Esophagus mucosa (tissue), 1 donor: Measurements from ENCODE around the gene SP140. TPM values are rescaled to one million over a fixed set of nuclear protein-coding genes. Genes with fewer than 3 reads are reported as not detected.
"Not testable (repeated sequence)": the region's sequence is repeated elsewhere in the genome, so short reads cannot be mapped to it uniquely, and the experiment has no call there.

Experiments used
- ATAC-seq: fragments of 200-7000 bp; cut with Tn5 transposase; one replicate; pipeline ENCODE4 v1.9.1; 2020
- total RNA-seq: library from RNA; stranded (reverse); gene quantifications from one replicate; pipeline ENCODE4 v1.2.4, GENCODE V29; 2023
- donor health status: DM: yes; HTN: yes; CAD: no.

The SP140 gene
- total RNA-seq, 1 donor from 2014 or later = 0.96 TPM

DNA sequence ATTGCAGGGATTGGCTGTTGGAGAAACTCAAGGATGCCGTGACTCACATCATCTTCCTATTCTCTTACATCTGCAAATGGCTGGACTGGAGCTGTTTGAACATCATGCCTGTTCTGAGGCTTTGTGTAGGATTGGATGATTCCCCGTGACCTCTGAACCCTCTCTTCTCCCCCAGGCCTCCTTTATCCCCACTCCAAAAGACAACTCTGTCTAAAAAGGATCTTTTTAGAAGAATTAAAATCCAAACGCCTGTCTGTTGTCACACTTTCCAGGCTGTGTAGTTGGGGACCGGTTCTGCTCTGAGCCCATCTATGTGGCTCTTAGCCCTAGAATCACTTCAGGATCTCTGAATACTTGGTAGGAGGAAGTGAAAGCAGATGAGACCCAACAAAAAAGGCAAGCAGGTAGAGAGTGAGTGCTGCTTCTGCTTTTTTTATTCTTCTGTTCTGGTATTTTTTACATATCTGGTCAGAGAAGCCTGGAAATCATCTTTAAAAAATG lies 565 bp downstream of the SP140 start:
- ATAC-seq = peak; percentile 42

DNA sequence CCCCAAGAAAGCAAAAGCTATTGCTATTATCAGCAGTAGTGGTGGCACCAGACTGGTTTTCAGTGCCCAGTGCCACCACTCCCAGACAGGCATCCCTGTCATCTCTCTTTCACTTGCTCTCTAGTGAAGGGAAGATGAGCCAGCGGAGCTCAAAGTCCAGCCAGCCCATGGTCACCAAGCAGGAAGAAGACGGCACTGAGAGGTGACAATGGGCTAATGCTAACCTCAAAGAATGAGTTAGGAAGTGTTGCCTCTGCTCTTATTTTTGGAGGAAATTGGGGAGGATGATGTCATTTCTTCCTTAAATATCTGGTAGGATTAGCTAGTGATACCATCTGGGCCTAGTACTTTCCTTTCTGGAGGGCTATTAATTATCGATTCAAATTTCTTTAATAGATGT lies 1.7 kb downstream of the SP140 start:
- no peak for ATAC-seq

DNA sequence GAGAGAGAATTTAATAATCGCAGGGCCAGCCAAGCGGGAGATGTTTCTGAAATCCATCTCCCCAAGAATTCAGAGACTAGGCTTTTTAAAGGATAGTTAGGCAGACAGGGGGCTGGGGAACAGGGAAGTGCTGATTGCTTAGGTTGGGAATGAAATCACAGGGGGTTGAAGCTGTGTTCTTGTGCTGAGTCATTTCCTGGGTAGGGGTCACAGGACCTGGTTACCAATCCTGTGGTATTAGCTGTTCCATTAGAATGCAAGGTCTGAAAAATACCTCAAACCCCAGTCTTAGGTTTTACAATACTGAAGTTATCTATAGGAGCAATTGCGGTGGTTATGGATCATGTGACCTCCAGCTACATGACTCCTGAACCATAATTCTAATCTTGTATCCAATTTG lies 4.6 kb downstream of the SP140 start:
- ATAC-seq = no peak

DNA sequence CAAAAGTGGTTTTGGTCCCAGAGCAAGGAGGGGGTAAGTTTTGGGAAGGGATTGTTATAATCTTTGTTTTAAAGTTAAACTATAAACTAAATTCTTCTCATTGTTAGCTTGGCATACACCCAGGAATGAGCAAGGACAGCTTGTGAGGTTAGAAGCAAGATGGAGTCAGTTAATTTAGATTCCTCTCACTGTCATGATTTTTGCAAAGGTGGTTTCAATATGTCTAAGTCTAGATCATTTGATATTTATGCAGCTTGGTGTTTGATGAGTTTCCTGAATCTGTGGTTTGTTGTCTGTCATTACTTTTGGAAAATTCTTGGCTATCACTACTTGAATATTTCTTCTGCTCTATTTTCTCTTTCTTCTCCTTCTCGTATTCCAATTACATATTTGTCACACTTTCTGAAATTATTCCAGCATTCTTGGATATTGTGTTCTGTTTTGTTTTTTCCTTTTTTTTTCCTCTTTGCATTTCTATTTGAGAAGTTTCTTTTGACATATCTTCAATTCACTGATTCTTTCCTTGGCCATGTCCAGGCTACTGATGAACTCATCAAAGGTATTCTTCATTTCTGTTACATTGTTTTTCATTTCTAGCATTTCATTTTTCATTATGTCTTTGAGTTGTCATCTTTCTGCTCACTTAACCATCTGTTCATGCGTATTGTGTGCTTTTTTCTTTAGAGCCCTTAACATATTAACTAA lies 5.1 kb downstream of the SP140 start:
- ATAC-seq = no peak

DNA sequence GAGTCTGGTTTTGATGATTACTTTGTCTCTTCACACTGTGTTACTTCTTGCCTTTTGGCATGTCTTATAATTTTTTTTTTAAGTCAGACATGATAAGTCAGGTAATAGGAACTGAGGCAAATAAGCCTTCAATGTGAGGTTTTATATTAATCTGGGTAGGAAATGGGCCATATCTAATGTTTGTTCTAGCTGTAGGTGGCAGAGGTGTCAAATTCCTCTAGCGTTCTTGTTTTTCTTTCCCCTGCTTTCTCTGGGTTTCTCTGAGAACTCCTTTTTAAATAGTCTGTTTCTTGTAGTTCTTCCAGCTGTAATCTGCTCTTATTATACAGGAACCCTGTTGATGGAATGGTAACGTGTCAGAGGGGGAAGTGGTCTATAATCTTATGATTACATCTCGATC lies 5.7 kb downstream of the SP140 start:
- no peak for ATAC-seq

DNA sequence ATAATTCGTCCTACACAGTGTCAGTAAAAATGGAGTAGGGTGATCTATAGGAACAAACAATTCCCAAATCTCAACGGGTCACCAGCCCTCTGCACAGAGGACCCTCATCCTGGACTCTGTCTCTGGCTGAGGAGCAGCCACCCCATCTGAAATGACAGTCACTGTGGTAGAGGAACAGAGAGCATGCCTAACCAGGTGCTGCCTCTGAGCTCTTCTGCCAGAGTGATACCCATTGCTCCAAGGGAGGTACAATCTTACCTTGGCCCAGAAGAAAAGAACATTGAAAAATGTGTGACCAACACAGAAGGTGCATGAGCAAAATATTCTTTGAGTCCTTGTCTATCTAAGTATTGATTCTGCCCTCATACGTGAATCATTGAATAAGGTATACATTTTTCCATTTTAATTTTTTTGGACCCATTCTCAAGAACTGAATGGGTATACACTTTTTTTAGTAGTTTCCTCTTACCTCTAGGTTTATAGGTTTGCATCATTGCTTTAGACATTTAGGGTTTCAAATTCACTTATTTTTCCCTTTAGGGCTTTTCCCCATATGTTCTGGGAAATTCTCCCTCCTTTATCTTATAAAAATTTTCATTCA lies 8.7 kb downstream of the SP140 start:
- ATAC-seq = no peak

DNA sequence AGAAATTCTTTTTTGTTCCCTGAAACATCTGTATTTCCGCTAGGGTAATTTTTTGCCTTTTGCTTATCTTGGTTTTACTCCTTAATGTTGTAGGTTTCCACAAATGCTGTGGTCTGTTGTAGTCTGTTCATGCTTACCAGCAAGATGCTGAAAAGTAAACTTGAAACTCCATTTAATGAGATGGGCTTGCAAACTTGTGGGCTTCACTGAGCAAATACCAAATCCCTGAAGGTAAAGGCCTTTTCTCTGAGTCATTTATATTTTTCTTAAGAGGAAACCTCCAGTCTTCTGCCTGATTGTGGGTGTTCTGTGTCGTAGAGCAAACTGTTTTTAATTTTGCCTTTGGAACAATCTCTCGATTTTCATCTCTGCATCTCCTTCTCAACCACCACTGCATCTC lies 9.3 kb downstream of the SP140 start:
- ATAC-seq = no peak

DNA sequence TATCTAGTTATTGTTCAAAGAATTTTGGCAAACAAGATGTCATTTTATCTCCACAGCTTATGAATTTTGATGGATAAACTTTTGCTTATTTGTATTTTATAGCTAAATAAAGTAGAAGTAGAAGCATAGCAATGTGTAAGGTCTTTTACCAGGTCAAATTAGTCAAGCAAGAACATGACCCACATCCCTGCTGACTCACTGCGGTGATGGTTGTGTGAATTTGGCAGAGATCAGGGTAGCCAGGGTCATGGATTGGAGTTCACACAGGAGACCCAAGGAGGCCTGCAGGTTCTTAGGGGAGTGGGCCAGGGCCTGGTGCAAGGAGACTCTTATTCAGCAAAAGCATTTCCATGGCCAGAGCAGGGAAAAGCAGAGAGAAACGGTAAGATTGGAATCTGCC lies 18.7 kb downstream of the SP140 start:
- no peak for ATAC-seq

DNA sequence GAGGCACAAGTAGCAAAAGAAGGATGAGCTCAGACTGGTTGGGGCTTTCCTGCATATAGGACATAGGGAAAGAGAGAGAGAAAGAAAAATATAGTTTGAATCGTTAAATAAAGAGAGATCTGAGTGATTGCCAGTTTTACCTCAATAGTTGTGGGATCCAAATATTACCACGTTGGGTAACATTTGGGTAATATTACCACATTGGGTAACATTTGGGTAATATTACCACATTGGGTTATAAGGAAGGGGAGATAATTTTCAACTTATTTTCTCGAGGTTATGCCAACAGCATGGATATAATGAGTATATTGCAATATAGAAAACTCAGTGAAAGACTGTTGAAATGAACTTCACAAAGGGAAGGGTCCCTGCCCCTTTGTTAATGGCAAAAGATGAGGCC lies 20.7 kb downstream of the SP140 start:
- no peak for ATAC-seq

DNA sequence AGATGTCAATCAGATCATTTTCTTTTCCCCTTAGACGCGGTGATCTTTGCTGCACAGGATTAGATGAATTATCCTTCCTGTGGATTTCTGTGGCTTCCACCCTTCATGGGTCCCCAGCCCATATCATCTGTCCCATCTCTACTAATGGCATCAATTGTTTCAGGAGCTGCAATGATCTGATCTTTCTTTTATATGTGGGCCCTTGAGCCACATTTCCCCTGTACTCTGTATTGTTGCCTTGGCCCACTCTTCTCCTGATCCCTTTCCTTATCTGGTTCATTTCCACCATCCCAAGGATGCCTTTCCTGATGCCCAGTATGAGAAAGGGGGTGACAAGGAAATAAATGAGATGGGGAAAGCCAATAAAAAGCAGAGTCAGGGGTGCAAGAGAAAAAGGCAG lies 24.7 kb downstream of the SP140 start:
- ATAC-seq = no peak

DNA sequence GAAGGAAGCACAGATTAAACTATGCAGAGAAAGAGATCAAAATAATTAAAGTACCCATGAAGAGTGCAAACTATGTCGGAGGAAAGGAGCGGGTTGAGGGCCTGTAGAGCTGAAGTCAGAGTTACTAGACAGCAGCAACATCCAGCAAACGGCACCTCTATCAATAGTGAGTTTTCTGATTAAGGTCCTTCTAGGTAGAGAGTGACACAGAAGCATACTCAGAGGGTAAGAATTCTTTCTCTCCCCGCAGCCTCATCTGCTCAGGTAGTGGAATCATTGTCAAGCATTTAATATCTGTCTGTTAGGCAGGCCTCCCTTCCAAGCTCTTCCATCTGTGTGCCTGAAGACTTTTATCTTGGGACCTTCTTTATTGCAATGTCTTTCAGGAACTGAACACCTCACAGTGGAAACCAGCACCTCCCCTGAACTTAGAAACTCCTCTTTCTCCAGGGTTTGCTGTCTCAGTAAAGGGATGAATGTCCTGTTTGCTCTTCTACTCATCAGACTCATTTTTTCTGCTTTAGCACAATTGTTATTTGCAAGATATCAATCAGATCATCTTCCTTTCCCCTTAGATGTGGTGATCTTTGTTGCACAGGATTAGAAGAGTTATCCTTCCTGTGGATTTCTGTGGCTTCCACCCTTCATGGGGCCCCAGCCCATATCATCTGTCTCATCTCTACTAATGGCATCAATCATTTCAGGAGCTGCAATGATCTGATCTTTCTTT lies 28.8 kb downstream of the SP140 start:
- no peak for ATAC-seq

DNA sequence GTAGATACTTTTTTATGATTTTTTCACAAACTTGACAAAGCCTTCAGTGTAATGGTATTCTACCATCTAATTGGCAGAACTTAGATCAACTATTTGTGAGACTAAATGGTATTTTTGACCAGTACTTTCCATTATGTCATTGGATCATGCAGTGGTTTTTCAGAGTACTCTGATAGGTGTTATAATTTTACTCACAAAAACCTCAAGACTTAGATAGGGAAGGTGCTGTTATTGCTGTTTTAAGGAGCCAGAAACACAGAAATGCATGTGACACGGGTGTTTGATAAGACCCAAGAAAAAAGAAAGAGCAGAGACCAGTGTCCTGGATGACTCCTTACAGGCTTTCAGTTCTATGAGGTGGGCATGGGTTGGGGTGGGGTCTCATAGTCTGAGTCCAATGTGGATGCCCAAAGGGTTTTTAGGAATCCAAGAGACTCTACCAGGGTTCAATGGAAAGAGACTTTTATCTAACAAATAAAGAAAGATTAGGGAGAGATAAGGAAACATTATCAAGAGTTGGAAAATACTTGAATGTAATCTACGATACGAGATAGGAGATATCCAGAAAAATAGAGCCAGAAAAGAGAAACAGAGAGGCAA lies 31.3 kb downstream of the SP140 start:
- no peak for ATAC-seq

DNA sequence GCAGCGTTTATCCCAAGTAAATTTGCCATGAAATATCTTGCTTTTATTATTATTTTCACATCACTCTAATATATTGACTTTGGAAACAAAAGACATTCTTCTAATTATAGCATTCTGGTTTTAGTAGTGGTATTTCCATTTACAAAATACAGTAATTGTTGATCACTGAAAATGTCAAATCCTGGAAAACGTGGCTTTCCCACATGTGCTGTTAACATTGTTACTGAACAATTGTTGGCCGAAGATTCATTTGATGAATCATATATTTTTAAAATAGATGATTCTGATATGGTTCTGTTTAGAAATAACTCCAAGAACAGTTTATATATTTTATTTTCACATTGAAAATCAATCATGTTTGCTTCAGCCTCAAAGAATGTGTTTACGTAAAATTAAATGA lies 32.9 kb downstream of the SP140 start:
- ATAC-seq = no peak

DNA sequence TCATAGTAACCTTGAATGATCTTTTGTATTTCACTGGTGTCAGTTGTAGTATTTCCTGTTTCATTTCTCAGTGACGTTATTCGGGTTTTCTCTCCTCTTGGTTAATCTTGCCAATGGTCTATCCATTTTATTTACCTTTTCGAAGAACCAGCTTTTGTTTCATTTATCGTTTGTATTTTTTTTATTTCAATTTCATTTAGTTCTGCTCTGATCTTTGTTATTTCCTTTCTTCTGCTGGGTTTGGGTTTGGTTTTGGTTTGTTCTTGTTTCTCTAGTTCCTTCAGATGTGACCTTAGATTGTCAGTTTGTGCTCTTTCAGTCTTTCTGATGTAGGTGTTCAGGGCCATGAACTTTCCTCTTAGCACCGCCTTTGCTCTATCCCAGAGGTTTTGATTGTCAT lies 36.7 kb downstream of the SP140 start:
- ATAC-seq = no peak

DNA sequence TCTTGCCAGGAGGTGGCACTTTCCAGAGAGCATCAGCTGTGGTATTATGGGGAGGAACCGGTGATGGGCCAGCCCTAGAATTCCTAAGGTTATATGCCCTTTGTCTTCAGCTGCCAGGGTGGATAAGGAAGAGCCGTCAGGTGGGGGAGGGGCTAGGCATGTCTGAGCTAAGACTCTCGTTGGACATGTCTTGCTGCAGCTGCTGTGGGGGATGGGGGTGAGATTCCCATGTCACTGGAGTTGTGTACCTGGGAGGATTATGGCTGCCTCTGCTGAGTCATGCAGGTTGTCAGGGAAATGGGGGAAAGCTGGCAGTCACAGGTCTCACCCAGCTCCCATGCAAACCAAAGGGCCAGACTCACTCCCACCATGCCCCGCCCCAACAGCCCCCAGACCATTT lies 39.4 kb downstream of the SP140 start:
- ATAC-seq = peak; percentile 89

DNA sequence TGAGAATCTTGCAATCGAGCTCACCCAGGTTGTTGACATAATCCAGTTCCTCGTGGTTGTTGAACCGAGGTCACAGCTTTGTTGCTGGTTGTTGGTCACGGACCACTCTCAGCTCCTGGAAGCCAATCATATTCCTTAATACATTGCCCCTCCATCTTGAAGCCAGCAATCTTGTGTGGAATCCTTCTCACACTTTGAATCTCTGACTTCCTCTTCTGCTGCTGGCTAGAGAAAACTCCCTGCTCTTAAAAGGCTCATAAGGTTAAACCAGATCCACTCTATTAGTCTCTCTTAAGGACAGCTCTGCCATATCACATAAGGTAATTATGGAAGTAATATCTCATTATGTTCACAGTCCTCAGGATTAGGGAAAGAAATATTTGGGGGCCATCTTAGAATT lies 41.1 kb downstream of the SP140 start:
- ATAC-seq = no peak

DNA sequence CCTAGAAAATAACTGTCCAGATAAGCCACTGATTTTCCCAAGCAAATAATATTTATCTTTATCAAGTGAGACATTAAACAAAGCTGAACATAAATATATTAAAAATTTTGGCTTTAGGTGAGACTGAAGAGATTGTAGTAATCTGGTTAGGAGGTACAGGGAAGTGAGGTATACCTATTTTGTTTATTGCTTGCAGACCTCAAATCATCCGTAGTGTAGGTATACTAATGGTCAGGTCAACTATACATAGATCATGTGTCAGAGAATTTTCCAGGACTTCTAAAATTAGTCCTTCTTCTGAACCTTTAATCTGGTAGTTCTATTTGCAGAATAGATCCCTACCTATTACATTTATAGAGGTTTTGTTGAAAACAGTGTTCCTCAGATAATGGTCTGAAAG lies 41.5 kb downstream of the SP140 start:
- ATAC-seq = no peak

DNA sequence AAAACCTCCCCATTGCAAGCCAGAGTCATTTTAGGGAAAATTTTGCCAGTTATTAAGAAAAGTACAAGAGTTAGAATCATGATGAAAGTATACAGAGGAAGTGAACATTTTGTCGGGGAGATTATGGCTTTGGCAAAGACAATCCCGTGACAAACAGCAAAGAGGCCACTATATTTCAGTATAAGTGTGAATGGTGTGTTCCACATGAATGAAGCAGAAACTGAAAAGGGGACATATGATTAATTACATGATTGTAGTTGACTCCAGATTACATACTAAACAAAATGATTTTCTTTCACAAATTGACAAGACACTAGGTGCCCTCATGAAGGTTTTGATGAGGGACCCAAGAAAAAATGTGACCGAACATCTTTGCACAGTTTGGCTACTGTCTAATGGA lies 42.0 kb downstream of the SP140 start:
- ATAC-seq = no peak

DNA sequence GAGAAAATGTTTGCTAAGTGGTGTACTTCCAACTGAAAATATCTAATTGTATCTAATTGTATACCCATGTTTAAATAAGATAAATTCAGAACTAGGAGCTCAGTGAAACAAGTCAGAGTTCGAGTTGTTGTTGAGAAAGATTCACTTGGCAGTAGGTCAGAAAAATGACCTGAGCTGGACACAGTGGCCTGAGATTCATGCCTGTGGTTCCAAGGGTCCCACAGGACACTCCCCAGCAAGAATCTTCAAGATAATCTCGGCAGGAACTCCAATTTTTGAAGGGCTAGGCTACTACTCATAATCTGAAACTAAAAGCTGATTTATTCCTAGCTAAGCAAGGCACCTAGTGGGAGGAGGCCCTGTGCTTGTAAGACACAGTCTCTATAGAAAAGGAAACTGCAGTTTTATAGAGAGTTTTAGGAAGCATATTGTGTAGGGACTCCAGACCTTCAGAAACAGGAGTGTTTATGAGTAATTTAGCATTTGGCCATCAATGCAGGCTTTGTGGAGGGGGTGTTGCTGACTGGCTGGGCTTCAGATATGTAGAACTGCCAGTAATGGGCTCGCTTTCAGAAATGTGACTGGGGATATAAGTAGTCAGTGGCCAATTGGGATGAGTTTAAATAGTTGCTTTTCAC lies 43.2 kb downstream of the SP140 start:
- ATAC-seq = no peak

DNA sequence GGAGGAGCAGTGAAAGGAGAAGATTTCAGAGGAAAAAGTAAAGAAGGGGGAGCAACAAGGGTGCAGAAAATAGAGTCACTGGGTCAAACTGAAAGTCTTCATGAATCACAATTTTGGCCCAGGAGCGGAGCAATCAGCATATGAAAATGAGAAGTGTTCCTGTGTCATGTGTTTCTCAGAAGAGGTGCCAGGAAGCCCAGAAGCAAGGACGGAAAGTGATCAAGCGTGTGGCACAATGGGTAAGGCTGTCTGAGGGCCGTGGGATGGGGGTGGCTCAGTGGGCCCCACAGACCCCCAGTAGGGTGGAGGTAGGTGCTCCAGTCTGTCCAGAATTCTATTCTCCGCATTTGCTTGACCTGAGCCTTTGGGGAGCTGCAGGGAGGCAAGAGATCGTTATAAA lies 44.2 kb downstream of the SP140 start:
- peak; percentile 17 for ATAC-seq

DNA sequence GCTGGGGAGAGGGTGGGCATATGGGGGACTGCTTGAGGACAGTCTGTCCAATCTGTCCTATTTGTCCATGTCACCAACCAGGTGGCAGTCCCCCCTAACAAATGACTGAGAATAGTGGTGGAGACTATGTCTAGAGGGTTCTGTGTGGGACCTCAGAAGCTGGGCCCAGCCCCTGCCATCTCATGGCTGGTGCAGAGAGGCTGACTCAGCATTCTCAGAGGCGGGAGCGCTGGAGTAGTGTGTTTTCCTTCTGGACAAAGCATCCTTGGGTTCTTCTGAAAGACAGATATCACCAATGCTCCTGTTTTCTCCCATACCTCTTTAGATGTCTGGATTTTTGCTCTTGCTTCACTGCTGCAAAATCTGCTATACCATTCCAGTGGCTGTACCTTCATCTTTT lies 57.4 kb downstream of the SP140 start:
- ATAC-seq = no peak

DNA sequence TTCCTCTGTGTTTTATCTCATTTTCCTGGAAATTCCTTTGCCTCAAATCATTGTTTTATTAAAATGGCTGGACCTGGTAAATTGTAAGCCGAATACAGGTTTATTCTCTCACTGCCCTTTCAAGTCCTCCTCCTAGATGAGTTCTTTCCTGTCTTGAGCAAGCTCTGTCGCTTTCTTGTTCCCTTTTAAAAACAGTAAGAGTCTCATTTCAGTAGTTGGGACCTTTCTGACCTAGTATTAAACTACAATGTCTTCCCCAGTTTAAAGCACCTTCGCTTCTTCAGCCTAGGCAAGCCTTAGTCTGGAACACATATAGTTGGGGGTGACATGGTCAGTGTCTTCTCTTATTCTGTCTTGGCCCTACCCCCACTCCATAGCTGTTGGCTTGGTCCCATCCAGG lies 60.5 kb downstream of the SP140 start:
- ATAC-seq = no peak

DNA sequence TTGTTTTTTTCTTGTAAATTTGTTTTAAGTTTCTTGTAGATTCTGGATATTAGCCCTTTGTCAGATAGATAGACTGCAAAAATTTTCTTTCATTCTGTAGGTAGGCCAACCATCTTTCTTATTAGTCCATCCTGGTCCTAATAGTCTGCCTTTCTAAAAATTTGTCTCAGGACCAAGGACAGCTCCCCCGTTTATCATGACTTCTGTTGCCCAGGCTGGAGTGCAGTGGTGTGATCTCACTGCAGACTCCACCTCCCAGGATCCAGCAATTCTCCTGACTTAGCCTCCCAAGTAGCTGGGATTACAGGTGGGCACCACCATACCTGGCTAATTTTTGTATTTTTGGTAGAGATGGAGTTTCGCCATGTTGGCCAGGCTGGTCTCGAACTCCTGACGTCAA lies 63.8 kb downstream of the SP140 start:
- ATAC-seq = not testable (repeated sequence)
